H9 (cell line): ENCODE data around the gene BEND5. TPM values are rescaled to one million over a fixed set of nuclear protein-coding genes. Genes with fewer than 3 reads are reported as not detected.

Experiments used
- DNase-seq: peaks from one replicate; pipeline ENCODE4 v3.0.0-alpha.2; 2017
- H2AFZ ChIP-seq: one replicate; pipeline ENCODE4 v1.6.1; 2013; ENCODE audit warnings: mild to moderate bottlenecking, low read length, control low read depth, moderate library complexity
- H2AK5ac ChIP-seq: 2 replicates; pipeline ENCODE4 v1.6.1; 2013; ENCODE audit warnings: low read length, control low read depth, mixed read lengths; ENCODE audit not compliant: insufficient read length
- H2BK120ac ChIP-seq: one replicate; pipeline ENCODE4 v1.6.1; 2013; ENCODE audit warnings: low read depth, mild to moderate bottlenecking, low read length, control low read depth, inconsistent platforms; ENCODE audit not compliant: poor library complexity, severe bottlenecking
- H2BK12ac ChIP-seq: 2 replicates; pipeline ENCODE4 v1.6.1; 2013; ENCODE audit warnings: low read length, control low read depth, mixed read lengths, low read depth; ENCODE audit not compliant: insufficient read length
- H2BK15ac ChIP-seq: 2 replicates; pipeline ENCODE4 v1.6.1; 2013; ENCODE audit warnings: low read depth, low read length, control low read depth
- H2BK20ac ChIP-seq: one replicate; pipeline ENCODE4 v1.6.1; 2013; ENCODE audit warnings: low read depth, mild to moderate bottlenecking, low read length, control low read depth, inconsistent platforms; ENCODE audit not compliant: poor library complexity, severe bottlenecking
- H2BK5ac ChIP-seq: 2 replicates; pipeline ENCODE4 v1.6.1; 2013; ENCODE audit warnings: low read length, control low read depth, mixed read lengths; ENCODE audit not compliant: insufficient read length
- H3K14ac ChIP-seq: 2 replicates; pipeline ENCODE4 v1.6.1; 2013; ENCODE audit warnings: low read length, control low read depth; ENCODE audit not compliant: insufficient read depth
- H3K18ac ChIP-seq: 2 replicates; pipeline ENCODE4 v1.6.1; 2013; ENCODE audit warnings: low read depth, mild to moderate bottlenecking, mixed read lengths, low read length, control low read depth; ENCODE audit not compliant: insufficient read length
- H3K23ac ChIP-seq: 2 replicates; pipeline ENCODE4 v1.6.1; 2013; ENCODE audit warnings: low read length, control low read depth, mixed read lengths, low read depth; ENCODE audit not compliant: insufficient read length
- H3K23me2 ChIP-seq: 2 replicates; pipeline ENCODE4 v1.6.1; 2013; ENCODE audit warnings: low read depth, mild to moderate bottlenecking, mixed read lengths, low read length, control low read depth; ENCODE audit not compliant: insufficient read length, poor library complexity, severe bottlenecking
- H3K27ac ChIP-seq: 2 replicates; pipeline ENCODE4 v1.5.1; 2013; ENCODE audit warnings: low read length, control low read depth, mixed read lengths, low read depth; ENCODE audit not compliant: insufficient read length
- H3K27me3 ChIP-seq: 2 replicates; pipeline ENCODE4 v1.6.1; 2013; ENCODE audit warnings: low read length, control low read depth, inconsistent platforms; ENCODE audit not compliant: insufficient read depth
- H3K4ac ChIP-seq: 2 replicates; pipeline ENCODE4 v1.6.1; 2013; ENCODE audit warnings: low read depth, mild to moderate bottlenecking, control low read depth, inconsistent platforms, low read length, moderate library complexity
- H3K4me1 ChIP-seq: 2 replicates; pipeline ENCODE4 v1.6.1; 2013; ENCODE audit warnings: low read length, control low read depth, inconsistent platforms; ENCODE audit not compliant: insufficient read depth
- H3K4me2 ChIP-seq: 2 replicates; pipeline ENCODE4 v1.6.1; 2013; ENCODE audit warnings: low read length, control low read depth, mixed read lengths; ENCODE audit not compliant: insufficient read length, insufficient read depth
- H3K56ac ChIP-seq: 2 replicates; pipeline ENCODE4 v1.6.1; 2013; ENCODE audit warnings: low read depth, mild to moderate bottlenecking, mixed read lengths, low read length, control low read depth; ENCODE audit not compliant: insufficient read length
- H3K79me1 ChIP-seq: 2 replicates; pipeline ENCODE4 v1.6.1; 2013; ENCODE audit warnings: low read depth, mild to moderate bottlenecking, moderate library complexity, low read length, control low read depth, inconsistent platforms; ENCODE audit not compliant: insufficient read depth, poor library complexity, severe bottlenecking
- H3K79me2 ChIP-seq: 2 replicates; pipeline ENCODE4 v1.6.1; 2013; ENCODE audit warnings: low read length, control low read depth, inconsistent platforms; ENCODE audit not compliant: insufficient read depth
- H3K9ac ChIP-seq: 2 replicates; pipeline ENCODE4 v1.6.1; 2013; ENCODE audit warnings: low read length, control low read depth, mixed read lengths; ENCODE audit not compliant: insufficient read length; ENCODE audit errors: extremely low read depth
- H3K9me3 ChIP-seq: one replicate; pipeline ENCODE4 v1.6.1; 2013; ENCODE audit warnings: low read depth, low read length, inconsistent platforms; ENCODE audit not compliant: control insufficient read depth
- H3T11ph ChIP-seq: one replicate; pipeline ENCODE4 v1.6.1; 2013; ENCODE audit warnings: mild to moderate bottlenecking, low read length, control low read depth, inconsistent platforms
- H4K20me1 ChIP-seq: one replicate; pipeline ENCODE4 v1.6.1; 2013; ENCODE audit not compliant: control insufficient read depth, insufficient read length, insufficient read depth
- H4K5ac ChIP-seq: 2 replicates; pipeline ENCODE4 v1.6.1; 2013; ENCODE audit warnings: low read depth, mild to moderate bottlenecking, mixed read lengths, low read length, control low read depth; ENCODE audit not compliant: insufficient read length
- H4K8ac ChIP-seq: replicated peaks from 2 replicates; pipeline ENCODE4 v1.6.1; 2013; ENCODE audit warnings: low read length, control low read depth, mixed read lengths, low read depth; ENCODE audit not compliant: insufficient read length
- H4K91ac ChIP-seq: 2 replicates; pipeline ENCODE4 v1.6.1; 2013; ENCODE audit warnings: low read depth, mild to moderate bottlenecking, moderate library complexity, mixed read lengths, low read length, control low read depth; ENCODE audit not compliant: insufficient read length
- H3K27ac Mint-ChIP-seq, 3 experiments: 2 replicates in 2 of 3; 3 replicates in 1 of 3; pipeline ENCODE4 v1.8.0; 2020 to 2021; ENCODE audit warnings: mixed read lengths in 3 of 3, mild to moderate bottlenecking in 1 of 3, moderate library complexity in 1 of 3
- H3K27me3 Mint-ChIP-seq: 2 replicates; pipeline ENCODE4 v1.8.0; 2021; ENCODE audit warnings: low read depth, mild to moderate bottlenecking, moderate library complexity, mixed read lengths
- H3K36me3 Mint-ChIP-seq, 3 experiments: 2 replicates in 2 of 3; 3 replicates in 1 of 3; pipeline ENCODE4 v1.8.0; 2020 to 2021; ENCODE audit warnings: low read depth in 3 of 3, mixed read lengths in 3 of 3; ENCODE audit not compliant: insufficient read depth in 1 of 3
- H3K4me1 Mint-ChIP-seq, 2 experiments: 2 replicates each; pipeline ENCODE4 v1.8.0; 2020; ENCODE audit warnings: mixed read lengths in 2 of 2
- H3K4me3 Mint-ChIP-seq, 2 experiments: 2 replicates in 1 of 2; 3 replicates in 1 of 2; pipeline ENCODE4 v1.8.0; 2020 to 2021; ENCODE audit warnings: mild to moderate bottlenecking in 2 of 2, mixed read lengths in 2 of 2, moderate library complexity in 1 of 2
- H3K9me3 Mint-ChIP-seq, 2 experiments: 2 replicates in 1 of 2; 3 replicates in 1 of 2; pipeline ENCODE4 v1.8.0; 2020; ENCODE audit warnings: mild to moderate bottlenecking in 2 of 2, mixed read lengths in 2 of 2, moderate library complexity in 1 of 2
- WGBS: extraction: QIAGEN DNeasy Blood & Tissue Kit; methylation state at CpG from one replicate; pipeline ENCODE4 v1.1.7; 2013; ENCODE audit warnings: missing lambda C conversion rate, low lambda C conversion rate, mixed read lengths; ENCODE audit not compliant: insufficient read length; ENCODE audit errors: extremely low coverage; 5-methylcytosine and 5-hydroxymethylcytosine counted together
- total RNA-seq: library from RNA; stranded (reverse); gene quantifications from 2 replicates; pipeline ENCODE4 v1.2.1, GENCODE V29; 2021
- TF ChIP-seq, protein P1 (sequence below): fragments of 200-600 bp; sonication (generic); conservative IDR thresholded peaks from 3 replicates; pipeline ENCODE4 v1.8.0; 2021; ENCODE audit warnings: antibody characterized with exemption, mild to moderate bottlenecking

BEND5 gene
- total RNA-seq, 1 experiment from 2014 or later = 4.8 TPM

DNA sequence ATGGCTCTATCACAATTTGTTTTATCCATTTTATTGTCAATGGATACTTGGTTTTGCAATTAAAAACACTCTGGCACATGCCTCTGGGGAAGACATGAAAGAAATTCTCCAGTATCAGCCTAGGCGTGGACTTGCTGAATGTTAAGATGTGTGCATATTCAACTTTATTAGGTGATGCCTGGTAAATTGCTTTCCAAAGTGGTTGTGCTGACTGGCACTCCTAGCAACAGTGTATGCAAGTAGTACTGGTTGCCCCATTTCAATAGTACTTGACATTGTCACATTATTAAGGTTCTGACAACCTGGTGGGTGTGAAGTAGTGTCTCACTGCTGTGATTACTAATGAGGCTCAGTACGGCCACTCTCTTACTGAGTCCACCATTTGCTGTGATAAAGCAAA lies 48.1 kb downstream of the BEND5 start:
- Histone ChIP-seq H3T11ph (no peak overlapping the region), H3K79me1 (no peaks in the 10 kb centered on the region), H4K5ac (no peak overlapping the region), H3K23me2 (no peaks in the 10 kb centered on the region), H4K91ac (no peak overlapping the region), H3K56ac (no peak overlapping the region), H3K4me1 (no peaks in the 10 kb centered on the region), H2BK12ac (no peak overlapping the region), H4K20me1 (no peaks in the 10 kb centered on the region), H2BK5ac (no peak overlapping the region), H3K27ac (no peak overlapping the region), H3K18ac (no peak overlapping the region), H3K9ac (no peak overlapping the region), H2BK20ac (no peak overlapping the region), H3K4me2 (no peak overlapping the region), H2AFZ (no peak overlapping the region), H3K14ac (no peak overlapping the region), H3K79me2 (0 out of 2 replicates have a peak, but pooled peaks cover 2% of the 10 kb centered on the region), H2BK120ac (no peak overlapping the region), H3K9me3 (no peaks in the 10 kb centered on the region), H3K27me3 (no peaks in the 10 kb centered on the region), H3K23ac (no peak overlapping the region), H2BK15ac (no peak overlapping the region), H2AK5ac (no peak overlapping the region), H4K8ac (no peak overlapping the region), H3K4ac (no peak overlapping the region)
- no peak for DNase-seq
- Mint-ChIP-seq H3K27me3 (no peaks in the 10 kb centered on the region; the same call in 1 of the 2 replicates), H3K27ac (no peak overlapping the region), H3K9me3 (no peaks in the 10 kb centered on the region), H3K36me3 (peaks cover 0 to 4% (median 1%) of the 10 kb centered on the region in 3 experiments; a peak in 3 of 7 replicates), H3K4me1 (no peaks in the 10 kb centered on the region), H3K4me3 (no peak overlapping the region)
- TF ChIP-seq, protein P1, sequence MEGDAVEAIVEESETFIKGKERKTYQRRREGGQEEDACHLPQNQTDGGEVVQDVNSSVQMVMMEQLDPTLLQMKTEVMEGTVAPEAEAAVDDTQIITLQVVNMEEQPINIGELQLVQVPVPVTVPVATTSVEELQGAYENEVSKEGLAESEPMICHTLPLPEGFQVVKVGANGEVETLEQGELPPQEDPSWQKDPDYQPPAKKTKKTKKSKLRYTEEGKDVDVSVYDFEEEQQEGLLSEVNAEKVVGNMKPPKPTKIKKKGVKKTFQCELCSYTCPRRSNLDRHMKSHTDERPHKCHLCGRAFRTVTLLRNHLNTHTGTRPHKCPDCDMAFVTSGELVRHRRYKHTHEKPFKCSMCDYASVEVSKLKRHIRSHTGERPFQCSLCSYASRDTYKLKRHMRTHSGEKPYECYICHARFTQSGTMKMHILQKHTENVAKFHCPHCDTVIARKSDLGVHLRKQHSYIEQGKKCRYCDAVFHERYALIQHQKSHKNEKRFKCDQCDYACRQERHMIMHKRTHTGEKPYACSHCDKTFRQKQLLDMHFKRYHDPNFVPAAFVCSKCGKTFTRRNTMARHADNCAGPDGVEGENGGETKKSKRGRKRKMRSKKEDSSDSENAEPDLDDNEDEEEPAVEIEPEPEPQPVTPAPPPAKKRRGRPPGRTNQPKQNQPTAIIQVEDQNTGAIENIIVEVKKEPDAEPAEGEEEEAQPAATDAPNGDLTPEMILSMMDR = no peak
- WGBS = no CpG with 5 or more reads among the region's 2 CpGs
